ENCODE results near the gene MSI2.
A peak's percentile ranks its signal among the peaks of the same experiment; 100 is the strongest.

Gene MSI2

DNA sequence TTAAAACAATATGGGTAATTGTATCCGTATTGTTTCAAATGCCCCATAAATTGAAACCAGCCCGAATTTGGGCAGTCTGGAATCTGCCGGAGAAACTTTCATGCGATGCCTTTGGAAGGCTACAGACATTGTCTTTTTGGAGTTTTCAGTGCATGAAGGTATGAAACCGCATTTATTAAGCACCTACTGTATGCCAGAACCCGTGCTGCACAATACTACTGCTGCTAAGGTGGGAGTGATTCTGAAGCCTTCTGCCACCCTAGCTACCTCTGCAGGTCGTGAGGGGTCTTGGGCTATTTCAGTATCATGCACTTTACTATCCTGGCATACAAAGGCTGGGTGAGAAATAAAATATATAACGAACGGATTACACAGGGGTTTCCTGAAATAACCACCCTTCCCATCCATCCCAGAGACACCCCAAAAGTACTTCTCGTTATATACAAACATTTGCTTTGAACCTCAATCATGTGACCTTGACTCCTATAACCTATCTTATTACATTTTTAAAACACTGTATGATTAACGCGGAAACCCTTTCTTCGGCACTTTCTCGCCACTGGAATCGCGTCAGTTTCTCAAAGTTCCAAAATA lies 1.0 kb upstream of the MSI2 start:
- H3K4me3 ChIP-seq (ENCODE audit: low read depth, low read length): peak overlapping the region; percentile 72
- no peak for DNase-seq (ENCODE audit: low read depth)
- TF ChIP-seq, protein P1, sequence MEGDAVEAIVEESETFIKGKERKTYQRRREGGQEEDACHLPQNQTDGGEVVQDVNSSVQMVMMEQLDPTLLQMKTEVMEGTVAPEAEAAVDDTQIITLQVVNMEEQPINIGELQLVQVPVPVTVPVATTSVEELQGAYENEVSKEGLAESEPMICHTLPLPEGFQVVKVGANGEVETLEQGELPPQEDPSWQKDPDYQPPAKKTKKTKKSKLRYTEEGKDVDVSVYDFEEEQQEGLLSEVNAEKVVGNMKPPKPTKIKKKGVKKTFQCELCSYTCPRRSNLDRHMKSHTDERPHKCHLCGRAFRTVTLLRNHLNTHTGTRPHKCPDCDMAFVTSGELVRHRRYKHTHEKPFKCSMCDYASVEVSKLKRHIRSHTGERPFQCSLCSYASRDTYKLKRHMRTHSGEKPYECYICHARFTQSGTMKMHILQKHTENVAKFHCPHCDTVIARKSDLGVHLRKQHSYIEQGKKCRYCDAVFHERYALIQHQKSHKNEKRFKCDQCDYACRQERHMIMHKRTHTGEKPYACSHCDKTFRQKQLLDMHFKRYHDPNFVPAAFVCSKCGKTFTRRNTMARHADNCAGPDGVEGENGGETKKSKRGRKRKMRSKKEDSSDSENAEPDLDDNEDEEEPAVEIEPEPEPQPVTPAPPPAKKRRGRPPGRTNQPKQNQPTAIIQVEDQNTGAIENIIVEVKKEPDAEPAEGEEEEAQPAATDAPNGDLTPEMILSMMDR (conservative IDR thresholded peaks at IDR 0.05; ENCODE audit: low read depth, low read length): no peak

DNA sequence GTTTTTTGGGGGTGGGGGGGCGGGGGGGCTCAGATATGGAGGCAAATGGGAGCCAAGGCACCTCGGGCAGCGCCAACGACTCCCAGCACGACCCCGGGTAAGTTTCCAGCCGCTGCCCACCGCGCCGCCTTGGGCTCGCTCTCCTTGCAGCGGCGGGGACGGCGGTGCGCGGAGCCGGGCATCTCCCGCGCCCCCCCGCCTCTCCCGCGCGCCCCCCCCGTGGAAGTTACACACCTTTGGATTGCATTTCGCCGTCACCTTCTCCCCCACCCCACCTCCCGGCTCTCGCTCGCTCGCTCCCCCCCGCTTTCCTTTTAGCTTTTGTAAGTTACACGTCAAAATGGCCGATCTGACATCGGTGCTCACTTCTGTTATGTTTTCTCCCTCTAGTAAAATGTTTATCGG lies 387 bp downstream of the MSI2 start:
- TF ChIP-seq, protein P1 (conservative IDR thresholded peaks at IDR 0.05; ENCODE audit: low read depth, low read length): no peak
- peak overlapping the region; percentile 72 for H3K4me3 ChIP-seq (ENCODE audit: low read depth, low read length)
- peak; percentile 26 for DNase-seq (ENCODE audit: low read depth)

DNA sequence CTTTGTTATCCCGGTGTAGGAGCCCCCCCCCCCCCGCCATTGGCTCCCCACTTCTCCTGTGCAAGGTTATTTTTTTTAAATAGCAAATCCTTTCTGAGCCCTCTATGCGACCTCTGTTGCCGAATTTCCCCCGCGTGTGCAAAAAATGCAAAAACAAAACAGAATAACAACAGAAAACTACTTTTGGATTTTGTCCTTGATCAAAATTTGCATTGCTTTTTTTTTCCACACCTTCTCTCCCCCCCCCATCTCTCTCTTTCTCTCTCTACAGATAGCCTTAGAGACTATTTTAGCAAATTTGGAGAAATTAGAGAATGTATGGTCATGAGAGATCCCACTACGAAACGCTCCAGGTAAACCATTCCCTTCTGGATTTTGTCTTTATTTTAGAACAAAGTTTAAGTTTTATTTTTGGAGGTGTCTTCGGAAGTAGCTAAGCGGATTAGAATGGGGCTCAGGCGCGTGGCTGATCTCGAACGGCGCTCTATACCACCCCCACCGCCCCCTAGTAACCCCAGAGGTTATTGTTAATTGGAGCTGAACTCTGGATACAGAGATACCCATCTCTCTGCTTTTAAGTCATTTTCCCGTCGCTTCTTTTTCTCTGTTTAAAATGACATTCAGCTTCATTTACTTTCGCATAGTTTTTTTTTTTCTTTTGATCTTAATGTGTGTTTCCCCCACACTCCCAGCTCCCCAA lies 1.0 kb downstream of the MSI2 start:
- TF ChIP-seq, protein P1 (conservative IDR thresholded peaks at IDR 0.05; ENCODE audit: low read depth, low read length): no peak
- H3K4me3 ChIP-seq (ENCODE audit: low read depth, low read length): peak overlapping the region; percentile 72
- no peak for DNase-seq (ENCODE audit: low read depth)

DNA sequence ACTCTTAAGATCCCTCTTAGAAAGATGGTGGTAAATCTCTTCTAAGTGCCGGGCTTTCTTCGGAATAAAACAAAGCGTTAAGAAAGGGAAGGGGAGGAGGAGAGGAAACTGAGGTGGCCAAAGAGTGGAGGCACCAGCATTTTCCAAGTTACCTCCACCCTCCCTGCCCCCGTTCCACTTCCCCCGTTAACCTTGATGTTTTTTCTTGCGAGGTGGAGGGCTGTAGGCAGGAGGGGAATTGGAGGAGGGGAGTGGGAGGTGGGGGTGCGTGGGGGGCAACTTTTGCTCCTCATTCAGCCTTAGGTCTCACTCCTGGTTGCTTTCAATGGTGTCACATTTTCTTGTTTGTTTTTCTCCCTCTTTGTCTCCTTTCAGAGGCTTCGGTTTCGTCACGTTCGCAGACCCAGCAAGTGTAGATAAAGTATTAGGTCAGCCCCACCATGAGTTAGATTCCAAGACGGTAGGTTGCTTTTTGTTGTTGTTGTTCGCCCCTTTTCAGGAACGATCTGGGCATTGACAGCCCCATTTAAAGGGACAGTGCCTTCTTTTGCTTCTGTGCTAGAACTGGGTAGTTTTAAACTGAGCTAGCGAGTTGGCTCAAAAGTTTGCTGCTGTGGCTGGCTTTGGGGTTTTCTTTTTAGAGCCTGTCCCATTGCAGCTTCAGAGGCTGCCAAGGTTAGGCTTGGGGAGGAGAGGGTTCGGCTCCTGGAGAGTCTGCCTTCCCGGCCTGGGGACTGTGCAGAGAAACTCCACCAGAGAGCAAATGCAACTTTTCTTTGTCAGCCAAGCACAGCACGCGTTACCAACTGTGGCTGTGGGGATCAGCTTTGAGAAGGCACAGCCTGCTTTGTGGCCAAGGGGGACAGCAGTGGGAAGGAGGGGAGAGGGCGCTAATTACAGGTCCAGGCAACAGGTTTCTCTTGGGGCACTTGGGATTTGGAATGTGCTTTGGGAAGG lies 1.9 kb downstream of the MSI2 start:
- H3K4me3 ChIP-seq (ENCODE audit: low read depth, low read length): peak overlapping the region; percentile 72
- peak; percentile 20 for DNase-seq (ENCODE audit: low read depth)
- TF ChIP-seq, protein P1 (conservative IDR thresholded peaks at IDR 0.05; ENCODE audit: low read depth, low read length): no peak

DNA sequence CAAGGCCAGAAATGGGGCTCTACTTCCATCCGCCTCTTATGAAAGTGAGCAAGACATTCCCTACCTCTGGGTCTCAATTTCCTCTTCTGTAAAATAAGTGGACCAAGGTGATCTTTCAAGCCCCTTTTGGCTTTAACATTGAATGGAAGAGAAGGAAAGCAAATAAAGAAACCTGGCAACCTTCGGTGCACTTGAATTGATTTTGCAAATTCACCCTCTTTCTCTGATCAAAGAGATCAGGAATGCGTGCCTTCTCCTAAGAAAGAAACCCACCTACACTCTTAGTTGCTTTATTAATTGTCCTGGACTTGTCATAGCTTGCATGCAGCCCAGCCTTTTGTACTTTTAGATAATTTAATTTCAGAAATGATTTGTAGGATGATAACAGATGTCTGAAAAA lies 3.0 kb downstream of the MSI2 start:
- TF ChIP-seq, protein P1 (conservative IDR thresholded peaks at IDR 0.05; ENCODE audit: low read depth, low read length): no peak
- no peak for DNase-seq (ENCODE audit: low read depth)
- peak overlapping the region; percentile 5 for H3K4me3 ChIP-seq (ENCODE audit: low read depth, low read length)

DNA sequence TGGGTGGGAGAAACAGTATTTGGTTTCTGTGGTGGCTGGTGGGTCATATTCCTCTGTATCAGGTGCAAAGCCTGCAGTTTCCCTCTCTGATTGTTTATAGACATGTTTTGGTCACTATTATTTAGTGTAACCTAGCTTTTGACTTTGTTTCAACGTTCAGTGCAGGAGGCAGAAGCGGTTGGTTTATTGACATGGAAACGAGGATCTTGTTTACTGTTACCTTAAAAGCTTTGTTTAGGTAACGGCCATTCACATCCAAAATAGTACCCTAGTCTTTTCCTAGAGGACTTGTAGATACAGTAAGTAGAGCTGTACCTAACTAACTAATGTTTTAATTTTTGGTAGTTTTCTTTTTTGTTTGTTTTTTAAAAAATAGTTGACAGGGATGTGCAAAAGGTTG lies 3.5 kb downstream of the MSI2 start:
- no peak overlapping the region for H3K4me3 ChIP-seq (ENCODE audit: low read depth, low read length)
- TF ChIP-seq, protein P1 (conservative IDR thresholded peaks at IDR 0.05; ENCODE audit: low read depth, low read length): no peak
- no peak for DNase-seq (ENCODE audit: low read depth)

All from choroid plexus epithelial cell (primary cell).